AG04450 (cell line): ENCODE data around the gene EIF2B1. TPM values are rescaled to one million over a fixed set of nuclear protein-coding genes. Genes with fewer than 3 reads are reported as not detected.

Source experiments
- CTCF ChIA-PET: fragments of 300-600, 350-600 bp; formaldehyde crosslinking; extraction: SDS; loops from one replicate; lab custom pipeline; 2022; ENCODE audit warnings: antibody characterized with exemption, inconsistent platforms; lab: Charles Lee
- POLR2A ChIA-PET: fragments of 350-600 bp; formaldehyde crosslinking; extraction: SDS; loops from one replicate; lab custom pipeline; 2021; ENCODE audit warnings: antibody characterized with exemption, inconsistent platforms; lab: Yijun Ruan, JAX
- DNase-seq: peaks from one replicate; pipeline ENCODE4 v3.0.0-alpha.2; 2011; ENCODE audit warnings: low read depth, low spot score
- H3K27ac ChIP-seq: one replicate; pipeline ENCODE4 v1.5.1; 2012; ENCODE audit warnings: low read depth, low read length, control low read depth
- H3K27me3 ChIP-seq: one replicate; pipeline ENCODE4 v1.6.0; 2012; ENCODE audit warnings: low read length; ENCODE audit not compliant: control insufficient read depth, insufficient read depth
- H3K4me3 ChIP-seq: 2 replicates; pipeline ENCODE4 v1.5.1; 2011; ENCODE audit warnings: mild to moderate bottlenecking, low read depth, low read length, control low read depth
- H3K9me3 ChIP-seq: 2 replicates; pipeline ENCODE4 v1.5.1; 2012; ENCODE audit warnings: low read length; ENCODE audit not compliant: control insufficient read depth, insufficient read depth
- CTCF ChIP-seq: IDR thresholded peaks from 2 replicates; pipeline ENCODE4 v1.5.1; 2011; ENCODE audit warnings: low read depth, low read length, control low read depth, inconsistent platforms
- polyA minus RNA-seq: library from RNA; depleted of rRNA, polyadenylated mRNA; stranded (reverse); fragments of >200 nt; gene quantifications from 2 replicates; pipeline ENCODE4 v1.2.3, GENCODE V29; 2011; rRNA and poly(A)+ RNA removed
- polyA plus RNA-seq: library from polyadenylated mRNA; depleted of rRNA; stranded (reverse); fragments of >200 nt; gene quantifications from 2 replicates; pipeline ENCODE4 v1.2.3, GENCODE V29; 2011; rRNA removed

EIF2B1 gene
- polyA plus RNA-seq (36.6 and 37.8 TPM in 2 replicates), polyA minus RNA-seq (15.6 and 15.9 TPM in 2 replicates)

- H3K4me3 ChIP-seq: peak within 1 kb of the TSS; percentile 95
- ChIA-PET CTCF (no interaction called here), POLR2A (interaction anchor here (0.8 to 1.0 kb wide), 2 partner anchors 31 to 78 kb away, joined by 4 to 7 read pairs; partner anchors contain the start of genes ATP6V0A2 and DDX55)
- peak; percentile 88 for DNase-seq
- no peaks in the 10 kb centered on the region for H3K27me3 ChIP-seq
- no peak for TF ChIP-seq CTCF
- H3K27ac ChIP-seq: peak within 1 kb of the TSS; percentile 65
- no peaks in the 10 kb centered on the region; the same call in 1 of the 2 replicates for H3K9me3 ChIP-seq
These were observed at the start of gene EIF2B1, which contains the start of gene GTF2H3 for GRCh38 chr12:123633379-123634141. Gene EIF2B1 (minus strand): TSS chr12:123633686. CDS start chr12:123633557, 129 bp downstream. Gene GTF2H3 (plus strand): TSS chr12:123633829. CDS start chr12:123633860, 31 bp downstream.

DNA sequence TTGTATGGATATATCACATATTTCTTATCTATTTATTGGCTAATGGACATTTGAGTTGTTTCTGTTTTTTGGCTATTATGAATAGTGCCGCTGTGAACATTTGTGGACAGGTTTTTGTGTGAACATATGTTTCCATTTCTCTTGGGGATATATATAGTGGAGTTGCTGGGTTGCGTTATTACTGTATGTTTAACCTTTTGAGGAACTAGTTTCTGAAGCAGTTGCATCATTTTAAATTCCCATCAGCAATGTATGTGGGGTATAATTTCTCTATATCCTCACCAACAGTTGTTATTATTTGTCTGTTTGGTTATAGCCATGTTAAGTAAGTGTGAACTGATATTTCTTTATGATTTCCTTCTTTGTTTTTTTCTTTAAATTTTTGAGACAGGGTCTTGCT, 48.1 kb upstream of the EIF2B1 start:
- Histone ChIP-seq H3K4me3 (no peak overlapping the region), H3K9me3 (no peaks in the 10 kb centered on the region), H3K27me3 (no peaks in the 10 kb centered on the region), H3K27ac (no peak overlapping the region)
- POLR2A ChIA-PET: no interaction called here
- no peak for TF ChIP-seq CTCF
- CTCF ChIA-PET: no interaction called here
- no peak for DNase-seq

DNA sequence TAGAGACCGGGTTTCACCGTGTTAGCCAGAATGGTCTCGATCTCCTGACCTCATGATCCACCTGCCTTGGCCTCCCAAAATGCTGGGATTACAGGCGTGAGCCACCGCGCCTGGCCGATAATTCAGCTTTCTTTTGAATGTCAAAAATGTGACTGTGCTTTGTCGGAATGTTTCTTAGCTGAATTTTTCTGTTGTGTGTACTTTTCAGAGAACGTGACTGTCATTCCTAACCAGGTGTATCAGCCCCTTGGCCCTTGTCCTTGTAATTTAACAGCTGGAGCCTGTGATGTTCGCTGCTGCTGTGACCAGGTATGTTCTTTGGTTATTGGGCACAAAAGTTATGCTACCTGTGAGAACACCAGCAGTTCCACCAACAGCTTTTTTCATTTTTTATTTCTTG, 45.5 kb upstream of the EIF2B1 start:
- H3K9me3 ChIP-seq: no peaks in the 10 kb centered on the region
- no peak overlapping the region for H3K27ac ChIP-seq
- POLR2A ChIA-PET: no interaction called here
- no peak for TF ChIP-seq CTCF
- CTCF ChIA-PET: interaction anchor here (0.7 kb wide), 1 partner anchor 321 kb away, joined by 3 read pairs; no protein-coding TSS in a partner anchor
- no peak overlapping the region for H3K4me3 ChIP-seq
- no peak for DNase-seq
- H3K27me3 ChIP-seq: no peaks in the 10 kb centered on the region

GRCh38 chr12:123676616-123677320, 43.3 kb upstream of the EIF2B1 start:
- H3K4me3 ChIP-seq: no peak overlapping the region
- H3K27me3 ChIP-seq: no peaks in the 10 kb centered on the region
- CTCF ChIA-PET: interaction anchor here (0.7 kb wide), 1 partner anchor 708 kb away, joined by 7 read pairs; no protein-coding TSS in a partner anchor
- no peaks in the 10 kb centered on the region for H3K9me3 ChIP-seq
- no peak for DNase-seq
- no peak for TF ChIP-seq CTCF
- H3K27ac ChIP-seq: no peak overlapping the region
- POLR2A ChIA-PET: no interaction called here
